Fibroblast of skin of right biceps (primary cell): ENCODE measurements around the gene UBE2R2.
"Not testable (repeated sequence)": the region's sequence is repeated elsewhere in the genome, so short reads cannot be mapped to it uniquely, and the experiment has no call there.

Experiments
- DNase-seq: peaks from one replicate; pipeline ENCODE4 v3.0.0-alpha.2; 2013

The UBE2R2 gene

DNA sequence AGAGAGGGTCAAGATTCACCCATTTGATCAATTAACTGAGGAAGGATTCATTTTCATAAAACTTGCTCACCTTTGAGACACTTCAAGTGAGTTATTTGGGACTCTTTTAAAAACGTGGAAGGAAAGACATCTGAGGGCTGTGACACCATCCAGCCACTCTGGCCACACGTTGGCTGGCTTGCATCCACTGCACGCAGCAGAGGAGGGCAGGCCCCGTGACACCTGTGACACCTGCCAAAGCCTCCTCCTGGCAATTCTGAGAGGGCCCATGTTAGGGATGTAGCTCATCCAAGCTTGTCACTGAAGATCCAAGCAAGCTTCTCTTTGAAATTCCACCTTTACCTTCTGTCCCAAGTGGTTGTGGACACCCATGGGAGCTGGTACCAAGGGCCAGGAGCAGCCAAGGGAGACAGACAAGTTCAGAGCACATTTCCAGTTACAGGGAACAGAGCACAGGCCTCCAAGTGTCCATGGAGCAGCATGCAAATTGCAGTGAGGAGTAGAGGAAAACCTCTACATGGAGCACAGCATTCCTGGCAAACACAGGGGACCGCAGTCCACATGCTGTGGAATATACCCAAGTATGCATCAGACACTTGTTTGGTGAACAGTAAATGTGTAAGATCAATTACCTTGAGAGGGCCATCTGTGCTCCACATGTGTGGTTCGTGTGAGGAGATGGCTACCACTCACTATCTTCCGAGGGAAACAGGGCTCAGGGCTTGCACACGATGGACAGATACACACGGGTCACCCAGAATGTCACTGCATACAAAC is 16.8 kb upstream of the UBE2R2 start:
- DNase-seq = peak; percentile 22

- no peak for DNase-seq
These were observed 16.1 kb upstream of the UBE2R2 start for GRCh38 chr9:33800886-33801285.

DNA sequence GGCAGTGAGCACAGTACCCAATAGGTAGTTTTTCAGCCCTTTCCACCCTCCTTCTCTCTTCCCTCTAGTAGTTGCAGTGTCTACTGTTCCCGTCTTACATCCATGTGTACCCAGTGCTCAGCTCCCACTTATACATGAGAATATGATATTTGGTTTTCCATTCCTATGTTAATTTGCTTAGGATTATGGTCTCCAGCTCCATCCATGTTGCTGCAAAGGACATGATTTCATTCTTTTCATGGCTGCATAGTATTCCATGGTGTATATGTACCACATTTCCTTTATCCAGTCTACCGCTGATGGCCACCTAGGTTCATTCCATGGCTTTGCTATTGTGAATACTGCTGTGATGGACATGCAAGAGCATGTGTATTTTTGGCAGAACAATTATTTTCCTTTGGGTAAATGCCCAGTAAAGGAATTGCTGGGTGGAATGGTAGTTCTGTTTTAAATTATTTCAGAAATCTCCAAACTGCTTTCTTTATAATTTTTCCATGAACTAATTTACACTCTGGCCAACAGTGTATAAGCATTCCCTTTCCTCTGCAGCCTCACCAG is 14.9 kb upstream of the UBE2R2 start:
- not testable (repeated sequence) for DNase-seq

DNA sequence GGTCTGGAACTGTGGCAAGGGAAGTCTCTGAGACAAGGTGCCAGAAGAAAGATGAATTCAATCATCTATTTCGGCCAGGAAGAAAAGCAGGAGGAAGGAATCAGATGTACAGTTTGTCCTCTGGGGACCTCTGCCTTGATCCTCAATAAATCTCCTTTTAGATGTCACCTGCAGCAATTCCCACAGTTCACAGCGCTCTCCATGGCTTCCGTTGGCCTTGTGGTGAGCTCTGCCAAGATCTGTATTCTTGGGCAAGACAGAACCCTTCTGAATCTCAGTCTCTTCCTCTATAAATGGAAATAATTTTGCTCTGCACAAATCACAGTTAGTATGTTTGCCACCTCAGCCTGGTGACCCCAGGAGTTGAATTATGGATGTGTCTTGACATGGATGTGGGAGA is 12.8 kb upstream of the UBE2R2 start:
- not testable (repeated sequence) for DNase-seq

GRCh38 chr9:33807156-33807555 is 9.8 kb upstream of the UBE2R2 start:
- DNase-seq = not testable (repeated sequence)

- not testable (repeated sequence) for DNase-seq
These were observed 8.0 kb upstream of the UBE2R2 start for GRCh38 chr9:33808979-33809322.

DNA sequence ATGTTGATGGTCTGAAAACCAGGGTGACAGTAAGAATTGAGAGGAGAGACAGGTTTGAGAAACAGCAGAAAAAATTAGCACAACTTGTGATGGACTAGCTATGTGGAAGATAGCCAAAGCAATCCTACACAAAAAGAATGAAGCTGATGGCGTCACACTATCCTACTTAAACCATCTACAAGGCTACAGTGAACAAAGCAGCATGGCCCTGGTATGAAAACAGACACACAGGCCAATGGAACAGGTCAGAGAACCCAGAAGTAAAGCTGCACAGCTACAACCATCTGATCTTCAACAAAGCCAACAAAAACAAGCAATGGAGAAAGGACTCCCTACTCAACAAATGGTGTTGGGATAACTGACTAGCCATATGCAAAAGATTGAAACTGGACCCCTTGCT is 7.5 kb upstream of the UBE2R2 start:
- no peak for DNase-seq

DNA sequence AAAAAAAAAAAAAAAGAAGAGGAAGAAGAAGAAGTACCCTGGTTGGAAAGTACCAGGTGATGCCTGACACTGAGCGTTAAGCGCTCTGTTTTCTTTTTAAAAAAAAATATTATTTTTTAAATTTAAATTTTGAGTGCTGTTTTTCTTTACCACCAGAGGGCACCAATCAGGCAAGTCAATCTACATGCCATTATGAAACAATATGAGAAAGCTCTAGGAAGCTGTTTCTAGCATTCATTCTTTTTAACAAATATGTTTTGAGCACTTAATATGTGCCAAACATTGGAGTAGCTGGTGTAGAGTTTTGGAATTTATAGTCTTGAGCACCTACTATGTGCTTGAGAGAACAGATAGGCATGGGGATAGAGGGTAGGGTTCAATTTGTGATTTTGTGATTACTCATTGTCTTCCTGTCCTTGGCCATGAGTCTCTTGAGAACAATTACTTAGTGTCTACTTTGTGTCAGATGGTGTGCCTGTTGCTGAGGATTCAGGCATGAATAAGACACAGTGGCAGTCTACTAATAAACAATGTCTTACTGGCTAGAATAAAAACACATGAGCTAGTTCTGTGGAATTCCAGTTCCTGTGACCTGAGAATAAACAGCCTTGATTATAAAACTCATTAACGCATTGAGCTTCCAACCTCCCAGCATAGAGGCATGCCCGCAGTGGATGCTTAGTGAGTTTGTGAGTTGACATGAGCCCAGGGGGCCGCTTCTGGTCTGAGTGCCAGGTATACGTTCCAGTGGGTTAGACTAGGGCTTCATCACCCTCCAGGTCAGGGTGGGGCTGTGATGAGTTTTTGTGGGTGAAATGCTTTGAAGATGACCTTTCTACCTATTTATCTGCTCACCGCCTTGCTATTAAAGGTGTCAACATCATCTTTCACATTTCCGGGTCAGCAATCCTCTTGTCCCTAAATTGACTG is 3.0 kb upstream of the UBE2R2 start:
- DNase-seq = peak; percentile 79

DNA sequence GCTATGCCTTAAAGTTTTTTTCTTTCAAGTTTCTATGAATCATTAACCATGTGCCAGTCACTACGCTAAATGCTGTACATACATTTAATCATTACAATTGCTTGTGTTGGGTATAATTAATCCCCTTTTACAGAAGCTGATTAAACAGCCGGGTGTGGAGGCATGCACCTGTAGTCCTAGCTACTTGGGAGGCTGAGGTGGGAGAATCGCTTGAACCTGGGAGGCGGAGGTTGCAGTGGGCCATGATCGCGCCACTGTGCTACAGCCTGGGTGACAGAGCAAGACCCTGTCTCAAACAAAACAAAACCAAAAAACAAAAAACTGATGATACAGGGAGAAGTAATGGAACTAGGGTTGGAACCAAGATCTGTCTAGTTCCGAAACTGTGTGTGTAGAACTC is 1.2 kb upstream of the UBE2R2 start:
- no peak for DNase-seq

GRCh38 chr9:33817327-33818166 is 587 bp downstream of the UBE2R2 start:
- DNase-seq = peak; percentile 78

GRCh38 chr9:33818167-33818846 is 1.3 kb downstream of the UBE2R2 start:
- no peak for DNase-seq

DNA sequence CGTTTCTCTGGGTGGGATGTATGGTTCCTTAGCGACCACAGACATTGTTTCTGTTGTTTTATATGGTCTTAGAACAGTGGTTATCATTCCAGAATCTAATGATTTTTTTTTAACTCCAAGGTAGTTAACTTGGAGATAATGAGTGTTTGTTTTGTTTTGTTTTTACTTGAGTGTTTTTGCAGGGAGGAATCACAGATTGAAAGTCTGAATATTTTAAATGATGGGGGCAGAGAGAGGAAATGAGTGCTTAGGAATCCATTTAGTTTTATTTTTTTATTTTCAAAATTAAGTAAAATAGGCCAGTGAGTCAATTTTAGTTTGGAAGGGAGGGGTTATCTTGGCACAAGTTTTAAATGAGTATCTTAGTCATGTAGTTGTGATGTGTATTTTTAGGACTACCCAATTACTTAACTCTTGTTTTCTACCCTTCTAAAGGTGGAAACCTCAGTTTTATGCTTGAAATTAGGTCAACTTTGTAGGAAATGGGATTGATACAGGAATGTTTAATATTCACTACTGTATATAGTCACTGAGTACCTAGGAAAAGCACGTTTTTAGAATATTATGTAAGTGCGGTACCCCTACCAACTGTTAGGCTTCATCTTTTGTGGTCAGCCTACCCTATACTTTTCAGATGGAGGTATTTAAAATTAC is 2.0 kb downstream of the UBE2R2 start:
- peak; percentile 54 for DNase-seq

DNA sequence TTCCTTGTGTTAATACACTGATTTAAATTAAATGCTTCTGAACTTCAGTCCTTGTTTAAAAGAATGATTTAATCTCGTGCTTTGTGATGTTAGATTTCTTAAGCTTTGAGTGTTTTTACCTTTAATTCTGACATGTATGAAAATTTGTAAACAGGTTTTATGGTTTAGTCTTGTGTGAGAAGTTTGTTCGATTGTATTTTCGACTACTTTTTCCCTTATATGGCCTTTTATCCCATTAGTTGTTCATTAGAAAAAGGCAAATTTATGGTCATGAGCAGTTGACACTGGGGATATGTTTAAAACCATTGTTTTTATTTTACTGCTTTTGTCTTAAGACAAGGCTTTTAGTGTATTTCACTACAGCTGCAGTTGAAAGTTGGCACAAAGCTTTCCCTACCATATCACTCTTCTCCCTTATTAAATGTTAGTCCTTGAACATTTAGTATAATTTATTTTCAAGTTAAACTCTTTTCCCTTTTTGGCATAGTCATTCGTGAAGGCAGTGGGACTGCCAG is 3.3 kb downstream of the UBE2R2 start:
- no peak for DNase-seq

GRCh38 chr9:33823801-33824200 is 6.8 kb downstream of the UBE2R2 start:
- no peak for DNase-seq

GRCh38 chr9:33827285-33827684 is 10.3 kb downstream of the UBE2R2 start:
- DNase-seq = not testable (repeated sequence)

- DNase-seq = not testable (repeated sequence)
These were observed 12.8 kb downstream of the UBE2R2 start for GRCh38 chr9:33829641-33830230.

GRCh38 chr9:33835625-33836260 is 18.8 kb downstream of the UBE2R2 start:
- no peak for DNase-seq

DNA sequence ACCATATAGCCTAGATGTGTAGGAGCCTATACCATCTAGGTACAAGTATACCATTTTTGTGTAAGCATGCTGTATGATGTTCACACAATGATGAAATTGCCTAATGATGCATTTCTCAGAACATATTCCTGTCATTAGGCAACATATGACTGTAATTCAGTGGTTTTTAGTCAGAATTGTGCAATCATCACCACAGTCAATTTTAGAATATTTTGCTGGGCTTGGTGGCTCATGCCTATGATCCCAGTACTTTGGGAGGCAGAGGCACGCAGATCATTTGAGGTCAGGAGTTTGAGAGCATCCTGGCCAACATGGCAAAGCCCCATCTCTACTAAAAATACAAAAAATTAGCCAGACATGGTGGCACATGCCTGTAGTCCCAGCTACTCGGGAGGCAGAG is 19.3 kb downstream of the UBE2R2 start:
- peak; percentile 94 for DNase-seq

GRCh38 chr9:33837138-33837537 is 20.2 kb downstream of the UBE2R2 start:
- no peak for DNase-seq

GRCh38 chr9:33840381-33840780 is 23.4 kb downstream of the UBE2R2 start:
- DNase-seq = no peak
